H1 (cell line): ENCODE results near the gene OBSCN. TPM values are rescaled to one million over a fixed set of nuclear protein-coding genes. Genes with fewer than 3 reads are reported as not detected.
A peak's percentile ranks its signal among the peaks of the same experiment; 100 is the strongest.

Source experiments
- CTCF ChIA-PET: fragments of 300-600 bp; sonication (Branson Sonifier 250); formaldehyde crosslinking; loops from one replicate; lab custom pipeline; 2021; ENCODE audit not compliant: partially characterized antibody; lab: Charles Lee
- POLR2A ChIA-PET: fragments of 300-600 bp; sonication (Branson Sonifier 250); formaldehyde crosslinking; loops from one replicate; lab custom pipeline; 2021; ENCODE audit warnings: inconsistent platforms; ENCODE audit not compliant: partially characterized antibody; lab: Charles Lee
- DNase-seq, 2 experiments: peaks; one replicate each; pipeline versions ENCODE4 v3.0.0 to v3.0.0-alpha.2; 2010 to 2022; ENCODE audit warnings: low spot score in 2 of 2, low read depth in 1 of 2, mixed read lengths in 1 of 2
- FAIRE-seq: peaks from 2 replicates; lab custom pipeline; 2011; peaks lifted over from hg19 to GRCh38; lab: Jason Lieb, UNC
- H2AFZ ChIP-seq: 2 replicates; pipeline ENCODE4 v1.8.1; 2012; ENCODE audit warnings: low read length, inconsistent platforms
- H2AK5ac ChIP-seq: 2 replicates; pipeline ENCODE4 v1.6.1; 2013; ENCODE audit warnings: low read depth, low read length
- H2BK120ac ChIP-seq: replicated peaks from 2 replicates; pipeline ENCODE3; 2013; ENCODE audit warnings: low read depth, low read length, inconsistent platforms
- H2BK12ac ChIP-seq: 2 replicates; pipeline ENCODE4 v1.6.1; 2013; ENCODE audit warnings: low read depth, low read length
- H2BK15ac ChIP-seq: 2 replicates; pipeline ENCODE4 v1.6.1; 2013; ENCODE audit warnings: low read length
- H2BK20ac ChIP-seq: 2 replicates; pipeline ENCODE4 v1.6.1; 2013; ENCODE audit warnings: low read length
- H2BK5ac ChIP-seq: 2 replicates; pipeline ENCODE4 v1.6.1; 2013; ENCODE audit warnings: low read depth, low read length
- H3K14ac ChIP-seq: 2 replicates; pipeline ENCODE4 v1.6.1; 2013; ENCODE audit warnings: inconsistent platforms; ENCODE audit not compliant: insufficient read length
- H3K18ac ChIP-seq: 2 replicates; pipeline ENCODE4 v1.6.1; 2013; ENCODE audit warnings: low read length; ENCODE audit errors: extremely low read depth
- H3K23ac ChIP-seq: 2 replicates; pipeline ENCODE4 v1.6.1; 2013; ENCODE audit warnings: inconsistent platforms; ENCODE audit not compliant: insufficient read length
- H3K23me2 ChIP-seq: 2 replicates; pipeline ENCODE4 v1.6.1; 2013; ENCODE audit warnings: low read depth, low read length
- H3K27ac ChIP-seq: 2 replicates; pipeline ENCODE4 v1.6.1; 2011; ENCODE audit warnings: low read depth, low read length, inconsistent platforms
- H3K27me3 ChIP-seq, 4 experiments: replicated peaks in 1 of 4; 1 replicate in 1 of 4; 2 replicates in 3 of 4; pipeline versions ENCODE4 v1.6.1 to v1.8.1; 2011 to 2013; ENCODE audit warnings: low read length in 3 of 4, mild to moderate bottlenecking in 3 of 4, inconsistent platforms in 2 of 4, mixed read lengths in 2 of 4, moderate library complexity in 1 of 4; ENCODE audit not compliant: control insufficient read depth in 3 of 4, insufficient read depth in 3 of 4; ENCODE audit errors: extremely low read depth in 1 of 4
- H3K36me3 ChIP-seq, 4 experiments: 2 replicates each; pipeline versions ENCODE4 v1.6.1 to v1.8.1; 2011 to 2013; ENCODE audit warnings: mild to moderate bottlenecking in 4 of 4, low read length in 3 of 4, moderate library complexity in 2 of 4, control low read depth in 1 of 4, inconsistent platforms in 1 of 4; ENCODE audit not compliant: insufficient read depth in 4 of 4, control insufficient read depth in 2 of 4
- H3K4ac ChIP-seq: replicated peaks from 2 replicates; pipeline ENCODE3; 2013; ENCODE audit warnings: low read length, low read depth, mixed read lengths, inconsistent platforms; ENCODE audit not compliant: insufficient read length
- H3K4me1 ChIP-seq, 4 experiments: replicated peaks in 1 of 4; 1 replicate in 1 of 4; 2 replicates in 3 of 4; pipeline versions ENCODE4 v1.6.1 to v1.8.1; 2011 to 2013; ENCODE audit warnings: low read length in 3 of 4, inconsistent platforms in 2 of 4, mixed read lengths in 1 of 4; ENCODE audit not compliant: insufficient read depth in 4 of 4, control insufficient read depth in 3 of 4
- H3K4me2 ChIP-seq, 2 experiments: 2 replicates each; pipeline versions ENCODE4 v1.6.1 to v1.8.1; 2011 to 2013; ENCODE audit warnings: low read depth in 2 of 2, low read length in 2 of 2, control low read depth in 1 of 2, inconsistent platforms in 1 of 2, mild to moderate bottlenecking in 1 of 2; ENCODE audit not compliant: insufficient read depth in 1 of 2
- H3K4me3 ChIP-seq, 4 experiments: fragments of 200-600, 300-600 bp in 1 of 4; sonication (generic), shearing (Covaris generic), sonication (Bioruptor Twin) in 1 of 4; 2 replicates each; pipeline versions ENCODE4 v1.5.1 to v1.8.1; 2011 to 2016; ENCODE audit warnings: low read length in 4 of 4, low read depth in 3 of 4, control low read depth in 2 of 4, inconsistent platforms in 2 of 4, mild to moderate bottlenecking in 2 of 4, mixed read lengths in 1 of 4, moderate library complexity in 1 of 4; ENCODE audit not compliant: insufficient read depth in 2 of 4; ENCODE audit errors: extremely low read depth in 1 of 4
- H3K56ac ChIP-seq: replicated peaks from 2 replicates; pipeline ENCODE3; 2013; ENCODE audit warnings: low read depth, mild to moderate bottlenecking, mixed read lengths, low read length, inconsistent platforms; ENCODE audit not compliant: insufficient read length
- H3K79me1 ChIP-seq: 2 replicates; pipeline ENCODE4 v1.6.1; 2013; ENCODE audit warnings: low read depth, low read length, control low read depth
- H3K79me2 ChIP-seq, 2 experiments: 2 replicates each; pipeline versions ENCODE4 v1.6.1 to v1.8.1; 2012 to 2013; ENCODE audit warnings: low read length in 2 of 2, mild to moderate bottlenecking in 2 of 2, inconsistent platforms in 1 of 2; ENCODE audit not compliant: insufficient read depth in 2 of 2, control insufficient read depth in 1 of 2
- H3K9ac ChIP-seq, 4 experiments: replicated peaks in 1 of 4; 1 replicate in 1 of 4; 2 replicates in 3 of 4; pipeline versions ENCODE4 v1.6.1 to v1.8.1; 2011 to 2013; ENCODE audit warnings: low read depth in 3 of 4, low read length in 3 of 4, control low read depth in 2 of 4, mild to moderate bottlenecking in 2 of 4, moderate library complexity in 2 of 4, inconsistent platforms in 1 of 4; ENCODE audit errors: extremely low read depth in 1 of 4
- H3K9me3 ChIP-seq, 2 experiments: 2 replicates each; pipeline versions ENCODE4 v1.6.1 to v1.8.1; 2012 to 2013; ENCODE audit warnings: mild to moderate bottlenecking in 2 of 2, moderate library complexity in 2 of 2, control low read depth in 1 of 2, inconsistent platforms in 1 of 2, low read depth in 1 of 2, low read length in 1 of 2, mixed read lengths in 1 of 2; ENCODE audit not compliant: insufficient read depth in 2 of 2
- H4K20me1 ChIP-seq, 2 experiments: replicated peaks in 1 of 2; 2 replicates each; pipeline versions ENCODE3 to v1.8.1; 2011 to 2013; ENCODE audit warnings: inconsistent platforms in 2 of 2, low read length in 2 of 2, mild to moderate bottlenecking in 1 of 2; ENCODE audit not compliant: insufficient read depth in 2 of 2, control insufficient read depth in 1 of 2
- H4K5ac ChIP-seq: 2 replicates; pipeline ENCODE4 v1.6.1; 2013; ENCODE audit warnings: low read length, low read depth, mixed read lengths, inconsistent platforms; ENCODE audit not compliant: insufficient read length
- H4K8ac ChIP-seq: 2 replicates; pipeline ENCODE4 v1.8.0; 2013; ENCODE audit warnings: mild to moderate bottlenecking, moderate library complexity, low read length, inconsistent platforms; ENCODE audit not compliant: insufficient read depth; ENCODE audit errors: extremely low read depth
- H4K91ac ChIP-seq: replicated peaks from 2 replicates; pipeline ENCODE3; 2013; ENCODE audit warnings: low read length, mixed read lengths, inconsistent platforms; ENCODE audit not compliant: insufficient read length
- POLR2A ChIP-seq, 2 experiments: IDR thresholded peaks; 1 replicate in 1 of 2; 2 replicates in 1 of 2; pipeline ENCODE4 v1.6.1; 2011; ENCODE audit warnings: low read depth in 2 of 2, low read length in 2 of 2, mild to moderate bottlenecking in 2 of 2; ENCODE audit errors: control extremely low read depth in 1 of 2
- SIRT6 ChIP-seq: IDR thresholded peaks from one replicate; pipeline ENCODE4 v1.7.1; 2012; ENCODE audit warnings: low read length, inconsistent platforms
- WGBS, 2 experiments: shearing (Covaris generic) in 1 of 2; methylation state at CpG; one replicate each; pipeline versions ENCODE4 v1.1.6 to v1.1.7; 2013 to 2015; ENCODE audit warnings: low lambda C conversion rate in 2 of 2, mixed read lengths in 2 of 2, inconsistent platforms in 1 of 2, low coverage in 1 of 2, missing lambda C conversion rate in 1 of 2; ENCODE audit not compliant: insufficient replicate concordance in 2 of 2, insufficient coverage in 1 of 2, insufficient read length in 1 of 2; ENCODE audit errors: extremely low coverage in 1 of 2, missing lambda C conversion rate in 1 of 2; 5-methylcytosine and 5-hydroxymethylcytosine counted together
- polyA plus RNA-seq, 7 experiments: library from polyadenylated mRNA; depleted of rRNA in 3 of 7; stranded (reverse) in 5 of 7; unstranded in 2 of 7; fragments of >200 nt in 5 of 7; fragments of 200-250 nt in 2 of 7; gene quantifications; 1 replicate in 5 of 7; 2 replicates in 1 of 7; 4 replicates in 1 of 7; pipeline versions ENCODE4 v1.2.1 to v1.2.3, GENCODE V29; 2011 to 2013; ENCODE audit warnings: missing spikeins in 2 of 7, mixed read lengths in 2 of 7
- total RNA-seq: library from RNA; stranded (reverse); fragmentation: NEBNext Ultra II Directional; extraction: Animal tissue kit (Norgen Biotek cat#: 25700); gene quantifications from 2 replicates; pipeline ENCODE4 v1.2.1, GENCODE V29; 2021

OBSCN gene
- total and polyA plus RNA-seq, 2 of the 8 experiments (the other 6 are each of a cell fraction or from before 2014, with no cell fraction given), result 7.5 to 28.4 TPM

GRCh38 chr1:228292609-228292911 is 84.7 kb downstream of the OBSCN start:
- Histone ChIP-seq H2AFZ (no peak overlapping the region), H4K20me1 (peaks cover 0 to 3% of the 10 kb centered on the region in 2 experiments), H3K4me2 (no peak overlapping the region), H2BK5ac (no peak overlapping the region), H3K4me1 (no peaks in the 10 kb centered on the region), H4K5ac (no peak overlapping the region), H3K23ac (no peak overlapping the region), H3K27me3 (peaks cover 0 to 4% (median 0%) of the 10 kb centered on the region in 4 experiments; a peak in 1 of 7 replicates), H3K9me3 (peaks cover 14 to 30% of the 10 kb centered on the region in 2 experiments; a peak in 3 of 4 replicates), H3K9ac (no peak overlapping the region), H2BK15ac (no peak overlapping the region), H2BK120ac (no peak overlapping the region), H3K23me2 (no peaks in the 10 kb centered on the region), H2BK12ac (no peak overlapping the region), H3K79me1 (no peaks in the 10 kb centered on the region), H3K79me2 (no peaks in the 10 kb centered on the region), H2BK20ac (no peak overlapping the region), H4K8ac (no peak overlapping the region), H3K14ac (no peak overlapping the region), H3K18ac (no peak overlapping the region), H3K56ac (no peak overlapping the region), H3K4ac (no peak overlapping the region), H3K27ac (no peak overlapping the region), H2AK5ac (no peak overlapping the region), H3K4me3 (no peak overlapping the region), H3K36me3 (peaks cover 0 to 16% (median 3%) of the 10 kb centered on the region in 4 experiments; a peak in 5 of 8 replicates), H4K91ac (no peak overlapping the region)
- WGBS, 2 experiments, result 91% methylated on average over 9 of the region's 9 CpGs; no CpG with 5 or more reads in 1 of the 2 experiments
- TF ChIP-seq SIRT6, result no peak
- peak in 1 of 2 experiments; percentile 17; a peak in 1 of 3 replicates for TF ChIP-seq POLR2A (IDR thresholded peaks at IDR 0.05; ENCODE audit: control extremely low read depth in 1 of 2, low read depth in 2 of 2, low read length in 2 of 2)
- no peak for DNase-seq
- CTCF ChIA-PET, result interaction anchor here (1.0 to 1.8 kb wide), 4 partner anchors 9 to 31 kb away, joined by 3 to 7 read pairs (median 4); no protein-coding TSS in a partner anchor
- no peak for FAIRE-seq
- POLR2A ChIA-PET, result no interaction called here
